HG02623 (cell line): ENCODE data around the gene FSTL3.

ENCODE experiments used
- ATAC-seq: cut with Tn5 transposase; IDR thresholded peaks from one replicate; pipeline ENCODE4 v1.9.1; 2021; ENCODE audit warnings: moderate library complexity; ENCODE audit not compliant: unreplicated experiment

FSTL3 gene

DNA sequence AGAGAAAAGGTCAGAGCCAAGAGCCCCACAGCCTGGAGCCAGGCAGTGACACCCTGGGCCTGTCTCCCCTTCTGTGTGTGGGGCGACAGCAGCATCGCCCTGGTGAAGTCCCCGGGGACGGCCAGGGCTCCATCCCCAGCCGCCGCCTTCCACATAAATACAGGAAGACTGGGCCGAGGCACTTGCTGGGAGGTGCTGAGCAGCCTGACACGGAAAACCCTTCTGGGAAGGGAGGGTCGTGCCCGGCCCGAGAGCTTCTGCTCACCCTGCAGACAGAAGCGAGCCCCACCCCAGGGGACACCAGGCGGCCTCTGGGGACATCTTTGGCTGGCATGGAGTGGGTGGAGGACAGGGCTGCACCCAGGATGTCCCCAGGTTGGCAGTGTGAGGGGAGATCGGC is 31.4 kb upstream of the FSTL3 start:
- ATAC-seq, result no peak

- no peak for ATAC-seq
Observed at GRCh38 chr19:645912-646778, 30.0 kb upstream of the FSTL3 start.

DNA sequence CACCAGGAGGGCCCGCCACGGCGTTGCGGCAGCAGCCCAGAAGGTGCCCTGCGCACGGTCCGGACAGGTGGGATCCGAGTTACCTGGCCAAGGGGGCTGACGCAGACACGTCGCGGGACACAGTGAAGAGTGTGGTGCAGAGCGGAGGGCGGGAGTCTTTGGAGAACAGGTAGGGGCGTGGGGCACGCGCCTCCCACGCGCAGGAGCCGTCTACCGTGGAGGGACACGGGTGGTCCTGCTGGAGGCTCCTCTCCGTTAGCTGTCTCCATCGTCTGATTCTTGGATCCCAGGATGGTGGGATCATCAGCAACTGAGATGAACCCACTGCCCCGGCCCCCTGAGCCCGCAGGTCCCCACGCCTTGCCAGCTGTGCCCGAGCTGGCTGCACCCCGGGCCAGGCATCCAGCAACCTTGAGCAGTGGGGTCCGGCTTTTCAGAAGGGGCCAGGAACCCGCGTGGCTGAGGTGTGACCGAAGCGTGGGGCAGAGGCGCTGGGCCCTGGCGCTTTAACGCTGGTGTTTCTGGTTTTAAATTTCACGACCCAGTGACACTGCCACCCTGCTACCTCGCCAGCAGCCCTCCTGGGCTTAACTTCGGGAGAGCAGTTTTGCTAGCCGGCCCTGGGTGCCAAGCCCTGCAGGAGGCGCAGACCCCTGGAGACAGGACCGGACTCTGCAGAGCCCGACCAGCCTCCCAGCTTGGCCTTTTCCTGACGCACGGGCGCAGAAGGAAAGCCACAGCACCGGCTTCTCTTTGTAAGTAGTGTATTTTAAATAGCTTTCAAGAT is 29.2 kb upstream of the FSTL3 start:
- no peak for ATAC-seq

DNA sequence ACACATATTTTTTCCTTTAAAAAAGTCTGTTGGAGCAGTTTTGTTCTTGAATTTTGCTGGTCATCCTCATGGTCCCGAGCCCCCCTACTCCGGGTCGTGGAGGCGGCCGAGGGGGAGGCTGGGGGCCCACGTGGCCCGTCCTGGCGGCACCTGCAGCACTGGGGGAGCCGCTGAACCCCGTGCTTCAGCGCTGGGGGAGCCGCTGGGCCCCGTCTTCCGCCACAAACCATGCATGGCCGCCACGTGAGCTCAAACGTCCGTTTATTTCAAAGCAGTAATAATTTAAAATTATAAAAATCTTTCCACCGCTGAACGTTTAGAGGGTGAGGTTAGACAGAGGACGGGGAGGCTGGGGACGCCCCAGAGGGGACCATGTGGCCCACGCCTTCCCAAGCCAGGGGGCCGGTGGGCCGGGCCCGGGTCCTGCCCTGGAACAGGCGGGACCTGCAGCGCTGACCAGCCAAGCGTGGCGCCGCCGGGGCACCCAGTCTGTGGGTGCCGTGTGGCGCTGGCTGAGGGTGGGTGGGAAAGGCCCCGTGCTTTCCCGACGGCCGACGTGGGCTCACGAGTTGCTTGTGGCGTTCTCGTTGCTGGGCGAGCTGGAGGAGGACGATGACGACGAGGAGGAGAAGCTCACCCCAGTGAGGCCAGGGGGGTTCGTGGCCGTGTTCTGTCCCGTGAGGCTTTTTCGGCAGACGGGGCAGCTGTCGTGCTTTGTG is 28.5 kb upstream of the FSTL3 start:
- ATAC-seq, result no peak

DNA sequence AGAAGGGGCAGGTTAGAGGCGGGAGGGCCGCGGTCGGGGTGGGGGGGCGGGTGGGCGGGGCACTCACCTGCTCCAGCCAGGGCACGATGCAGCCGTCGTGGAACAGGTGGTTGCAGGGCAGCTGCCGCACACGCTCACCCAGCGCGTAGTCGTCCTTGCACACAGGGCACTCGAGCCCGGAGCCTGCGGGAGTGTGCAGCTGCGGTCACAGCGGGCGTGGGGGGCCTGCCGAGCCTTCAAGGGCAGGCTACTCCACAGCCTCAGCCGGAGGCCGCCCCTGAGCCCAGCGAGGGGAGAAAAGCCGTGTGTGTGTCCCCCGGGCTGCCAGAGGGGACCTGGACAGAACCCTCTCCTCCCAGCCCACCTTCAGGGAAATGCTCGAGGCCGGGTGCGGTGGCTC is 27.9 kb upstream of the FSTL3 start:
- ATAC-seq, result no peak

GRCh38 chr19:648904-649801 is 27.0 kb upstream of the FSTL3 start:
- ATAC-seq, result no peak

GRCh38 chr19:650121-650520 is 26.1 kb upstream of the FSTL3 start:
- no peak for ATAC-seq

DNA sequence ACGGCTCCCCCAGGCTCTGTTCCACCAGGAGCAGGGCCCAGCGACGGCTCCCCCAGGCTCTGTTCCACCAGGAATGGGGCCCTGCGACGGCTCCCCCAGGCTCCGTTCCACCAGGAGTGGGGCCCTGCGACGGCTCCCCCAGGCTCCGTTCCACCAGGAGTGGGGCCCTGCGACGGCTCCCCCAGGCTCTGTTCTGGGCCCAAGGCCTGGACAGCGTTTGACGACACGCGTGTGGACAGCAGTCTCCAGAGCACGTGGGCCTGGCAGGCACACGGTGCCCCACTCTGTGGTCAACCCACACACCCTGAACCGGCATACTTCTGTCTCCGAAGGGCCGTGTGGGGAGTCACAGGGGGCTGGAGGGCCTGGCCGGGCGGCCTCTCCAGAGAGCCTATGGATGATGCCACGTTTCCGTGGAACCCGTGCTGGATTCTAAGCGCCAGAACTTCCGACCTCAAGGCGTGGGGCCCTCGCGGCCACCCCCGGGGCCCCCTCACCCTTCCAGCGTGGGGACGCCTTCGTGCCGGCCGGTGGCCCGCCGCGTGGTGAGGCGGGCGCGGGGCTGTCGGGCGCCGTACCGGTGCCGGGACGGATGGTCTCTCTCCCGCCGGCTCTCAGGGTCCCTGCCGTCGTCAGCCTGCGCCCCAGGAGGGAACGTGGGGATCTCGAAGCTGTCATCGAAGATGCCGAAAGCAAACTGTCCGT is 24.9 kb upstream of the FSTL3 start:
- ATAC-seq, result no peak

DNA sequence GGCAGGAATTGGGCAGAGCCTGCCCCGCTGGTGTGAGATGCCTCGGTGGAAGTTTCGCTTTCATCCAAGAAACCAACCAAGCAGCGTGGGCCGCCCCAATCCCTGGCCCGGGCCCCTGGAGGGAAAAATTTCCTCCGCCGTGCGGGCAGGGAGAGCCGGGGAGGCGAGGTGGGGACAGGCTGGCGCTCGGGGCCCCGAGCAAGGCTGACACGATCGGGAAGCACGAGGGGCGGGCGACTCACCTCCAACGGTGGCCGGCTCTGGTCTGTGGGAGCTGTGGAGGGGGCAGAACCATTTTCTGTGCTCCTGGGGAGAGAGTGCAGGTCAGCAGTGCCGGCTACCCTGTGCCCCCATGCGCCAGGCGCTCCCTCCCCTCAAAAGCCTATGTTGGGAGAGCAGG is 24.2 kb upstream of the FSTL3 start:
- ATAC-seq, result no peak

DNA sequence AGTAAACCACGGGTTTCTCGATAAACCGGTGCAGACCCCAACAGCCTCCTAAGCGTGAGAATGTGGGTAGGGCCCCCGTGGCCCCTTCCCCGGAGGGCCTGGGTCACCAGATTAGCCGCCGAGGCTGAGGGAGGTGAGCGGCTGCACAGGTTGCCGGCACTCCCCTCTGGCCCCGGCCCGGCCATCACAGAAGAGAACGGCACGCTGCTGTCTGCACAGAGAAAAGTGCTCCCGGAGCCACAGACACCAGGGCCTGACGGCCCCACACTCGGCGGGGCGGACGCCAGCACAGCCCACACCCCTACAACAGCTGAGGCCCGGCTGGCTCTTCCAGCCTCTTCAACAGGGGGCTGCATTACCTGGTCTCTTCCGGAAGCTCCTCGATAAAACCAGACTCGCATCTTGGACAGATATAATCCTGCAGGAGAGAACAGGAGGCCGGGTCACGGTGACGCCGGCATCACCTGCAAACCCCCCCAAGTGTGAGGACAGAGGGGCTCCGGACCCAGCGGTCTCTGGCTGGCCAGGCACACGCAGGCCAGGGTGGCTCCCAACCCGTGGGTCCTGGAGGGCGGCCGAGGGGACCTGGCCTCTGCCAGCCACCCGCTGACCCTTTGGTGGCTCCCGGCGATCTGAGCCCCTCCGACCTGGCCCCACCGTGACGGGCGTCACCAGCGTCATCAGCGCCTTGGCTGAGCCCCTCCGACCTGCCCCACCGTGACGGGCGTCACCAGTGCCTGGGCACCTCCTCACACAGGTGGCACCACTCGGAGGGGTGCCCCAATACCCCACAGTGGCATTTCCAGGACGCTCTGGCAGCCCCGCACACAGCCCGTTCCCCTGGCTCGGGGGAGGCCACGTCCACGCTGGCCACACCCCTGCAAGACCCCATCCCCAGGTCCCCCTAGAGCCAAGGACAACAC is 23.5 kb upstream of the FSTL3 start:
- no peak for ATAC-seq

DNA sequence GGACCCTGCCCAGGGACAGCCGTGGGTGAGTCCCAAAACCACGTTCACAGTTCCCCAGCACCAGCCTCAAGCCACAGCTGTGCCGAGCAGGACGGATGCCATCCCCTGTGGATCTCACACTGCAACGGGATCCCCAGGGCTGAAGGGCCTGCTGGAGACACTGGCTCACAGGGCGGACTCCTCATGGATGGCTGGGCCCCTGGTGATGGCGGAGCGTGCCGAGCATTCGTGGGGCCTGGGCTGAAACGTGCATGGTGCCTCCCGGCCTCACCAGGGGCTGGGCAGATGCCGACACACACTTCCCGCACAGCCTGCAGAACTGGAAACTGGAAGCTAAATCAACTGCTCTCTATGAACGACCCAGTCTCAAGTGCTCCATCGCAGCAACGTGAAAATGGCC is 22.8 kb upstream of the FSTL3 start:
- no peak for ATAC-seq

GRCh38 chr19:655691-656090 is 20.5 kb upstream of the FSTL3 start:
- no peak for ATAC-seq

DNA sequence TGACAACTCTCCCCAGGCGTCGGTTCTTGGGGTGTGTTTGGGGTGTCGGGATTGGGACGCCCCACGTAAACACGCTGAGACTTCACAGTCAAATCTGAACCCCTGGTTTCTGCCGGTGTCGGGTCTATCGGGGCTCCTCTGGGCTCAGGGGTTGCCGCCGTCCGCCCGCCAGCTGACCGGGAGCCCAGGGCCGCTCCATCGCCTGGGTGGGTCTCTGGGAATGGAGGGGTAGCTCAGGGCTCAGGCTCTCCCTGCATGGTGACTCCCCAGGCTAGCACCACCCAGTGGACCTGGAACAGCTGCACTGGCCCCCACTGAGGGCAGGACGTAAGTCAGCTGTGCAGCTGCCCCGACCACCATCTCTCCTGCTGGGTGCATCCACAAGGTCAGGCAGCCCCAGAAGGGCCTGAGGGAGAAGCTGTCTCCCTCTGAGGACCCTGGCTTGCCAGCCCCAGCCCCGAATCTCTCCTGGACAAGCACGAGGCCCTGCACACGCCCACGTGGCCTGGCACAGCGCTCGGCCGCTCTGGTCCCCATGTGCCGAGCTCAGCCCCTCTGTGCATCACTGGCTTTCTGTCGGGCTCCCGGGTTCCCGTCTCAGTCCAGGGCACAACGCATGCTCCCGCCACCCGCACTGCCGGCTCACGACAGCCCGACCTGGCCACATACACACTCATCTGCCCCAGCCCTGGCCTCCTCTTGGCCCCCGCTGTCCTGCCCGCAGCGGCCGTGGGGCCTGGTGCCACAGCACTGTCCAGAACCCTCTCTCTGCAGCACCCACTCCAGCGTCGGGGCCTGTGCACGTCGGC is 19.2 kb upstream of the FSTL3 start:
- ATAC-seq, result no peak

- ATAC-seq, result no peak
Observed at GRCh38 chr19:657611-658010, 18.6 kb upstream of the FSTL3 start.

DNA sequence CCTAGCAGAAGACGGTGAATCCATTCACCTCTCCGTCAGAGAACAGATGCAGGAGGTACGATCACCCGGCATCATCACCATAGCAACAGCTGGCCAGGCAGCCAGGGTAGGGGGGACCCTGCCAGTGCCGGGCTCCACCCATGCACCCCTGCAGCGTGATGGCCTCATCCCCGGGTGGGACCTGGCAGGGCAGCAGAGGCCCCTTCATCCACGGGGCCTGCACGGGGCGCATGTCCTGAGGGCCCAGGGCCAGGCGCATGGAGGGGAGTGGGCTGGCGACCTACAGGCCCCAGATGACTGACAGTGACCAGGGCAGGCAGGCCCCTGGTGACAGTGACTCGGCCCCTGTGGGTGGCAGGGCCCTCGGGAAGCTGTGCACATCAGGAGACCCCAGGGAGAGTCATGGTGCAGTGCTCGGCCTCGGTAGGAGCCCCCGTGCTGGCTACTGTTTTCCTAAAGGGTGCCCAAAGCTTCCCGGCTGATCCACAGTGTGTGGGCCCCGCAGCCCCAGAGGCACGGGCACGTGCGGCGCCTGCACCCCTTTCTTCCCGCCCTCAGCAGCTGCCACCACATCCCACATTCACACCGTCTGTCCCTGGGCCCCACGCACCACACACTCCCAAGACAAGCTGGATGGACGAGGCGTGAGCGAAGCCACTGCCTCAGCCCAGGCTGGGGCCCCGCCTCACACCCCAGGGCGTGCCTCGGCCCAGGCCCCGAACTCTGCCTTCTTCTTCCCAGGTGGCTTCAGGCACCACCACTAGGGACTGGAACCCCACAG is 17.9 kb upstream of the FSTL3 start:
- no peak for ATAC-seq

DNA sequence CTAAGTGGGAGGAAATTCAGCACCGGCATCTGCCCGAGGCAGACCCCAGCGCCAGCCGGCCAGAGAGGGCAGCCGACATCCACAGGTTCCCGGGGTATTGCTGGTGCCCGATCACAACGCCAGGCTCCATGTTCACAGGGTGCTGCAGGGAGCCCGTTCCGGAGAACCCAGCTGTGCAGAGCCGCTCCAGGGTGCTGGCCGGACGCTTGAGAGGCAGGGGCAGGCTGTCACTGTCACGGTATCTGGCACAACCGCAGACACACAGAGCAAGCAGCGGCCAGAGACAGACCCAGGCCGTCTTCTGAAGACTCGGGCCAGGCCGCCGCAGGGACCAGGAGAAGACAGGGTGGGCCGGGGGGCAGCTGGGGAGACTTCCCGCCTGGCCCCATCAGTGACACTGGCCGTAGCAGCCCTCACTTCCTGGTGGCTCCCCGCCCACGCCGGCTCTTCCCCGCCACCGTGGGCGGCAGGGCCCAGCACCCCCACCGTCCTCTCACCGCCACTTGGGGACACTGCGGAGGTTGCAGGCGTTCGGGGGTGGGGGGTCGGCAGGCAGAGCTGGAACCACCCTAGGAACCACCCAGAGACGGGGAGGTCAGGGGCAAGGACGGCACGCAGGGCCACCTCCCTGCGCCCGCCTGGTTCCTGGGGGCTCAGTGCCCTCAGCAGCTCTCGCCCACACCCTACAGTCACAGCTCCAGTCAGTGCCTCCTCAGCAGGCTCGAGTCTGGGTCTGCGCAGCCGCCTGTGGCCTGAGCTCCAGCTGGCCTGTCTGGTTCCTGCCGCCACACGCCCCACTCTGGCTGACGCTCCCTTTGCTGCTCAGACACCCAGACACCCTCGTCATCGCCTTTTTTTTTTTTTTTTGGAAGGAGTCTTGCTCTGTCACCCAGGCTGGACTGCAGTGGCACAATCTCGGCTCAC is 17.0 kb upstream of the FSTL3 start:
- no peak for ATAC-seq
